Suppressor macrophage (primary cell): ENCODE measurements around the gene PPFIBP2.

Experiments
- DNase-seq, 4 experiments: peaks; one replicate each; pipeline ENCODE4 v3.0.0-alpha.2; 2020 to 2022
- total RNA-seq, 17 experiments: gene quantifications; one replicate each; lab custom pipeline; 2026; ENCODE audit warnings: mixed read lengths in 6 of 17, inconsistent platforms in 3 of 17; lab: John Stamatoyannopoulos, UW

The PPFIBP2 gene
- 23.6 to 60.8 (median 35.6) reads per million in 17 experiments for total RNA-seq

DNA sequence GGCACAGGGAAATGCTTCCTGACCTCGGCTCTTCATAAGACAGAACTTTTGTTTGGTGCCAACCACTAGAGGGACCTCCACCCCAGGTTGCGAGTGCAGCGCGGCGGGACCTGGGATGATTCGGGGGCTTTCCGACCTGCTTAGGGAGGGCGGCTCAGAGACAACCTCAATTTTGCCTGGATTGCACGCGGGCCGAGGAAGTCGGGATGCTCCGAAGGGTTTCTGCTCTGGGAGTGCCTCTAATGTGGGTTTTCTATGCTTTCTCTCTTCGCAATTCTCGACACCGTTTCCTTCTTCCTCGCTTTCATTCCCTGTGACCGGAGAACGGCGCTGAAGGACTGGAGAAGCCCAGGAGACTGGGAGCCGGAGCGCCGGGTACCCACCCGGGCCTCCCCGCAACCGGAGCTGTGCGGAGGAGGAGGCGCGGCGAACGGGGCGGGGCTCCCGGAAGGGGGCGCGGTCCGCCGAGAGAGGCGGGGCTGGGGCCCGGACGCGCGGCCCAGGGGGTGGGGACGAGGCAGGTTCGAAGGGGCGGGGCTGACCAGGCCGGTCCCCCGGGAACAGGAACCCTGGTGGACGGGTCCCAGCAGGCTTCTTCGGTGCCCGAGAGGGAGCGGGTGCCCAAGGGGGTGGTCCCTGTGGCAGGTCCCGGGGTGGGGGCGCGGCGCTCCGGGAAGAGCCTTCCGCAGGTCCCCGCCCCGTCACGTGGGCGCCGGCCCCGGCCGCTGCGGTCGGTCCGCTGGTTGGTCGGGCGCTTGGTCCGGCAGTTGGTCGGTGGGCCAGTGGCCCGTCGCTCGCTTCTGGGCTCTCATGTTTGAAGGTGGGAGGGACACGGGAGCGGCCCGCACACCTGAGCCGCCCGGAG lies at the start of gene PPFIBP2:
PPFIBP2 (plus strand) TSS at position 766 of the 865 bp plus-strand sequence. CDS start 35,477 bp downstream, outside the sequence.
- peak; percentile 85 to 96 (median 91) for DNase-seq

DNA sequence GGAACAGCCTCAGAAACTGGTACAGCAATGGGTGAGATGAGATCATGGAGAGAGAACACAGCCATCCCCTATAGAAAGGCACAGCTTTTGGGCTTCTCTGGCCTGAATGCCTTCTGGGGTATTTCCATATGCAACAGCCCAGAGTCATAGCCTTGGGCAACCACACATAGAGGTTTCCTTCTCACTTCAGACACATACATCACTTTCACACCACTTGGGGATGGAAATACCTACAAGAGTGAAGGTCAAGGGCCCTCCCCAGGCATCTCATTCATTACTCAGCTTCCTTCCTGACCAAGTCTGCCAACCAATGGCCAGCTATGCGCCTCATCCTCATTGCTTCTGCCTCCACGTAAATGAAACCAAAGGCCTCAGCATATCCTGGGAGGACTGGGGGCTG lies 46.1 kb upstream of the PPFIBP2 start:
- no peak for DNase-seq

DNA sequence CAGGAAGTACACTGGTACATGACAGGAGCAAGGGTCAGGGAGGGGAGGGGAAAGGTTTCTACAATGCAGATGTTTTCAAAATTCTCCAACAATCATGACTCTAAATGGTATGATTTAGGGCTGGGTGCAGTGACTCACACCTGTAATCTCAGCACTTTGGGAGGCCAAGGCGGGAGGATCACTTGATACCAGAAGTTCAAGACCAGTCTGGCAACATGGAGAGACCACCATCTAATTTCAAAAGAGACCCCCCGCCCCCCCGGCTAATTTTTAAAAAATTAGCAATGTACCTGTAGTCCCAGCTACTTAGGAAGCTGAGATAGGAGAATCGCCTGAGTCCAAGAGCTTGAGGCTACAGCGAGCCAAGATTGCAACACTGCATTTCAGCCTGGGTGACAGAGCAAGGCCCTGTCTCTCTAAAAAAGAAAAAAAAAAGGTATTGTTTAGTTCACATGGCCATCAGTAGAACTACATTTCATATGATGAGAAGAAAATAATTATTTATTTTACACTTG lies 44.4 kb upstream of the PPFIBP2 start:
- DNase-seq = no peak

DNA sequence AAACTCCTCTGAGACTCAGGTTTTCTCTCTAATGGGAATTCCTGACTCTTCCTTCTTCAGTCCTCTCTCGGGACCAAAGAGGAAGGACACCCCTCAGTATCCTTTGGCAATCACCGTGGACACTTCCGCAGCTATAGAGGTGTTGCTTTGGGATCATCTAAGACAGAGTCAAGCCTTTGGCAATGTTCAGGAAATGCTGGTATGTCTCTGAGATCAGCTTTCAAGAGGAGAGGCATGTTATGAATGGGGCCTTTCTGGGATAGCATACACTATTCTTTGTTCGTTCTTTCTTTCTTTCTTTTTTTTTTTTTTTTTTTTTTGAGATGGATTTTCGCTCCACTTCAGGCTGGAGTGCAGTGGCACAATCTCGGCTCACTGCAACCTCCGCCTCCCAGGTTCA lies 42.7 kb upstream of the PPFIBP2 start:
- no peak for DNase-seq

DNA sequence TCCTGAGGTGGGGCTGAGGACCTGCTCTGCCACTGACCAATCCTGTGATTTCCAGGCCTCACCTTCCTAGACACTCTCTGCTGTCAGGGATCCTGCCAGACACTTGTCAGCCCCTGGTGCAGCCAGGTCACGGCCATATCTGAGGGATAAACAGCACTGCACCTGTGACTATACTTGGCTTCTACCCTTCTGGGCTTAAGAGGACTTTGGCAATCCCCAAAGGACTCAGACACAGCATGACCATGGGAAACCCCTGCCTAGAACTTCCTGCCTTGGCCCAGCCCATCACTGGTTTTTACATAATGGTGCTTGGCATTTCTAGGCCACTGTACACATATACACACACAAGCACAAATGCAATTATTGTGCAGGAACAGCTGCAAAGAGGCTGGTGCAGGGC lies 40.1 kb upstream of the PPFIBP2 start:
- DNase-seq = no peak

DNA sequence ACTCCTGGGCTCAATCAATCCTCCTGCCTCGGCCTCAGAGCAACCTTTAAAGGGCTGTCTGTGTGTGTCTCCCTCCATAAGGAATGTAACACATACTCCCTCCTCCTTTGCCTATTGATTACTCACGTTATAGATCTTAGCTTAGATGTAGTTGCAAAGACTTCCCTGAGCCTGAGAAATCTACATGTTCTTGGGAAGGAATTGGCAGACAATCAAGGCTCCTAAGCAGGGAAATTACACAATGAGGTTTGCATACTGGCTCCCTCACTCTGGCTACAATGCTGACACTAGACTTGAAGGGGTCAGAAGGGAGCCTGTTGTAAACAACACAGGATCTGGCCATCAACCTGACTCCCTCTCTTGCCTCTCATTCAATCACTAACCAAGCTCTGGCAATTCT lies 33.7 kb upstream of the PPFIBP2 start:
- no peak for DNase-seq

DNA sequence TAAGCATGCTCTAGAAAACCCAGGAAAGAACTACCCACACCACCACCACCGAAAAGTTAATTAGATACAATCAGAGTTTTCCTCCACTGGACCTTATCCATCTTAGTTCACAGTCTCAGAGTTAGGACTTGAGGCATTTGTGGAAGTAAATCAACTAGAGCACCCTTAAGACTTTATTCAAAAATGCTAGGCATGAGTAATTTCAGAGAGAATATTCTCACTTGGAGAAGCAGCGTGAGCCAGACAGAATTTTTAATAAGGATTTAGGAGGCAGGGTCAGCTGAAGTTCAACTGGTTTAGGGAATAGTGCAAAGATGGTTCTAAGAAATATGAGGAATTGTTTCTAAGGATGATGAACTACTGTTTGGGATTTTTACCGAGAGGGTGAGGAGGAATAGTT lies 29.7 kb upstream of the PPFIBP2 start:
- no peak for DNase-seq

DNA sequence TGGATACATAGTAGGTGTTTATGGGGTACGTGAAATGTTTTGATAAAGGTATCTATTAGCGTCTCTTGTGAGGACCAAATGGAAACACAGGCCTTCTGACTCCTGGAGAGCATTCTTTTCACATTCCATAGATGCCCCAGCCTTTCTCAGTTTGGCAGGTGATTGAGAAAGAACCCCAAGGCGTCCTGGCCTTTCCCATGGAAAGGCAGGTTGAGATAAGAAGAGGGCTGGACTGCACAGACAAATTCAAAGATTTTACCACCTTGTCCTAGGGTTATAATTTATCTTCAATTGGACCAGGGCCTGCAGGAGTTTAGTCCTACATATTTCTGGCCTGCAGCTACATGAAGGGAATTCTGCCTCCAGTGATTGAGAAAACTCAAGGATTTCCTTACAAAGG lies 29.2 kb upstream of the PPFIBP2 start:
- DNase-seq = no peak

DNA sequence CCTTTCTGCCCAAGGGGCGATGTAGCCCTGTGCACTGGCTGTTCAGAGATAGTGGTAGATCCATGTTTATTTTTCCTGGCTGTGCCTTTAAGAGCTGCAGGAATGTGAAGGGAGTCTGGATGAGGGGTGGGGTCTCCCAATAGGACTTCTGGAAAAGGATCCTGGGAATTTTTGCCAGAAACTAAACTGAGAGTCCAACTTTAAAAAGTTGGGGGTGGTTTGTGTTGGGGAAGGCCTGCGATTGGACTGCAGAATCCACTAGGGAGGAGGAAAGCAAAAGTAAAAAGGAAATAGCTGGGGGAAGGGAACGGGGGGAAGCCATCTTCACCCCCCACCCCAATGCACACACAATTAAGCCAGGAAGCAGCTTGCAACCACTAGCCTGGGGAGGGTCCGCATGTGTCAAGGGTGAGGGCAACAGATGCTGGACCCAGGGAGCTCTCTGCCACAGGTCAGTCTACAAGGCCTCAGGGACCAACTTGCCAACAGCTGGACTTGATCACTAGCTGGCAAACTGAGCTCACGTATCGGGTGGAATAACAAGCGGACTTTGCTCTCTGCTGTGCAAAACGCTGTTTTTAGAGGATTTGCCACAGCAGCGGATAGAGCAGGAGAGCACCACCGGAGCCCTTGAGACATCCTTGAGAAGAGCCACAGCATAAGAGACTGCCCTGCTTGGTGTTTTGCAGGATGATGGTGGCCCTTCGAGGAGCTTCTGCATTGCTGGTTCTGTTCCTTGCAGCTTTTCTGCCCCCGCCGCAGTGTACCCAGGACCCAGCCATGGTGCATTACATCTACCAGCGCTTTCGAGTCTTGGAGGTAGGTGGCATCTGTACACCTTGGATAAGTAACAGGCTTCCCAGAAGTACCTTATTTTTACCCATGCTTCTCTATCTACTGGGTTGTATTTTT lies 28.4 kb upstream of the PPFIBP2 start, which contains the start of gene OLFML1:
OLFML1 (plus strand) TSS at position 321 of the 912 bp plus-strand sequence; CDS start at position 691, 370 bp downstream.
- no peak for DNase-seq

DNA sequence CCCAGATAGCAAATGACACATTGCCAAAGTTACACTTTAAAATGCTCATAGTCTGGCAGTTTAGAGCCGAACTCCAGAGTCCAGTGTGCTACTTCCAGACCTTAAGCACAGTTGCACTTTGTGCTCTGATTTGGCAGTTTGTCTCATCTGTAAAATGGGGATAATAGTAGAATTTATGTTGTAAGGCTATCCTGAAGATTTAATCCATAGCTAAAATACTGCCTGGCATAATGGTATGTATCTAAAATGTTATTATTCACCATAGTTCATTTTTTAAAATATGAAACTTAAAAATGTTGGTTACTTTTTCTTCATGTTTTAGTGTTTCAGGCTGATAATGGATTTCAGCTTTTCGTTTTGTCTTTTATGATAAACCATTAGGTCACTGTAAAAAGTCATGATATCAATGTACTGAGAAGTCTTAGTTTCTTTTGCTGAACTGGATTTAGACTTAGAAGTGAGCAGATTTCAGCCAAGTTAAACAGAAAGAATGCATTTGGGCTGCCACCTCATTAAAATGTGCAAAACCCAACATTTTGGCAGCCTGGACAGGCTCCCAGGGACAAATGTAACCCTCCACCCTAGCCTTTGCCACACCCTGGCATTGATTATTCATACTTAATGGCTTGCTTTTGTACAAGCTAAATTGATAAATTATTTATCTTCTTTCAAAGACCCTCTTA lies 27.6 kb upstream of the PPFIBP2 start:
- DNase-seq = no peak

DNA sequence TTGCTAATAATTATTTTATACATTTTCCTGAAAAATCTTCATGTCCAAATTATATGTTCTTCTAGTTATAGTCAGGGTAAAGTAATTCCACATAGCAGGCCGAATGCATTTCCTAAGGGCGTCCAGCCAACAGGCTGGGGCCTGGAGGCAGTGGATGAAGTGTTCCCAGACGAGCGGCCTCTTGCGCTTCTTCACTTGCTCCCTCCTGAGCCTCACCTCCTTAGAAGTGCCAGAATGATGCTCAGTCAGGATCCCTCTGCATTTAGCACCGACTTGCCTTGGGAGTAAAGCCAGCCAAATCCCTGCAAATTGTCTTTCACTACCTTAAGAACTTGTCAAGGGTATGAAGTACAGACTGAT lies 27.0 kb upstream of the PPFIBP2 start:
- DNase-seq = no peak

DNA sequence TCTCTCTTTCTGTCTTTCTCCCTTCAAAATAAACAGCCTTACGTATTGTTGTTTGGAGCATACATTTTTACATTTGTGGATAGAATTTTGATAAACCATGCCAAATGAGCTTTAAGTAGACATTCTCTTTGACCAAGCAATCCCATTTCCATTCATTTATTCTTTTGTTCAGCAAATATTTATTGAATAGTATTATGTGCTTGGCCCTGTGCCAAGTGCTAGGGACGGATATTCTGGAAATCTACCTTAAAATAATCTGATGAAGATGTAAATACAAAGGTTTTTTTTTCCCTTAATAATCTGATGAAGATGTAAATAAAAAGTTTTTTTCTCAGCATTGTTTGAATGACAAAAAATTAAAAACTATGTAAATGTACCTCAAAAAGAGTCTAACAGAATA lies 26.4 kb upstream of the PPFIBP2 start:
- DNase-seq = no peak

DNA sequence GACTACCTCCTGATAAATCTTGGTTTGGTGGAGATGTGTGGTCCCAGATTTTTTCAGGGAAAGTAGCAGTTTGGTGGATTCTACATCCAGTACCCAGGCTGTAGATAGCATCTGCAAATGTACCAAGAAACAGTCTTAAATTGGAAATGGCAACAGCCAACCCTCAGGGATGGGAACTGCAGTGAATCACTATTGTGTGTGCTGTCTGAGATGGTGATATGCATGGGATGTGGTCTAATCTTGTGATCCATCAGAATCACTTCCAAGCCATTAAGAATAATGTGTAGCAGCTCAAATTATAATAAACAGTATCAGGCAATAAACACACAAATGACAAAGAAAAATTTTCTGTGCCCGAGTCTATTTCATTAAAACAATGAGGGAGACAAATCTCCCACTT lies 25.1 kb upstream of the PPFIBP2 start:
- DNase-seq = no peak

DNA sequence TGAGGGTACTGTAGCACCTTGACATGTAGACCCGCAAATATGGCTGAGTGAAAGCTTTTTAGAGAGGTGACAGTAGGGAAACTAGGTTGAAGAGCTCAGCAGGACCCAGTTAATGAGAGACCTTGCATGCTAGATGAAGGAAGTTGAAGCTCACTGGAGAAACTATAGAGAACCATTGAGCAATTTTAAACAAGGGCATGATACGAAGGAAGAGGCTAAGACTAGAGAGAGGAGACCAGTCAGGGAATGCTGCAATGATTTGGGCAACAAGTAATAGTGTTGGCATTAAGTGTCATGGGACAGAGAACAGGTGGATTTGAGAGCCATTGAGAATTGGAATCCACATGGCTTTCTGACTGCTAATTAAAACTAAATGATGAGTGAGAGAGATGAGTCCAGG lies 24.4 kb upstream of the PPFIBP2 start:
- peak; percentile 33 to 74 (median 55) for DNase-seq

DNA sequence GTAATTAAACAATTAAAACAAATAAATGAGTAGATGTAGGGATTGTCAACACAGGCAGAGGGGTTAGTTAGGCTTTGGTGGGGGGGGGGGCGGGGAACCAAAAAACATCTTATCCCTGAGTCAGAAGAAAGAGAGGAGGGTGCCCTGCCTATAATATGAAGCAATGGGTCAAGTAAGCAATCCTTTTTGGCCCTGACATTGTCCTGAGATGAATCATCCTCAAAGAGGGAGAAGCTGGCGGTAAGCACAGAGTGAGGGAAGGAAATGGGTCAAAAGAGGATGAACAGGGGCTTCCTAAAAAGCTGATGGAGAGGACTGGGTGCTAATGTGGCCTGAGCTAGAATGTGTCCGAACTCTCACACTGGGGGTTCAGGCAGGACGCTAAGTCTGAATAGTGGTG lies 23.7 kb upstream of the PPFIBP2 start:
- DNase-seq = peak; percentile 36 to 65 (median 48)

DNA sequence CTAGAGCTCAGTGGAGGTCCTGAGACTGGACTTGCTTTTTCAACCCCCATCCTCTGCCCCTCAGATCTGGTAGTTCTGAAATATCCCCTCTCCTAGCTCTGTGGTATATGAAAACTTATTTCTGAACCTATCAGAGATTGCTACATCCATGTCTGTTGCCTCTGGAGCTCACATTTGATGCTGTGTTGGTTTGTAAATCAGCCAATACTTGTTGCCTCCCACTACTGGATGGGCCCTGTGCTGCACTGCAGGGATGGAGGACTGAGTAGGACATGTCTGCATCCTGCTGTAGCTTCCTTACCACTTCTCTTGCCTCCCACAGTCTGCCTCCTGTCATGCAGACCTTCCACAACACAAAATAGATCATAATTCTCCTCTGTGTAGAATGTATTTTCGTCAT lies 23.3 kb upstream of the PPFIBP2 start:
- no peak for DNase-seq

DNA sequence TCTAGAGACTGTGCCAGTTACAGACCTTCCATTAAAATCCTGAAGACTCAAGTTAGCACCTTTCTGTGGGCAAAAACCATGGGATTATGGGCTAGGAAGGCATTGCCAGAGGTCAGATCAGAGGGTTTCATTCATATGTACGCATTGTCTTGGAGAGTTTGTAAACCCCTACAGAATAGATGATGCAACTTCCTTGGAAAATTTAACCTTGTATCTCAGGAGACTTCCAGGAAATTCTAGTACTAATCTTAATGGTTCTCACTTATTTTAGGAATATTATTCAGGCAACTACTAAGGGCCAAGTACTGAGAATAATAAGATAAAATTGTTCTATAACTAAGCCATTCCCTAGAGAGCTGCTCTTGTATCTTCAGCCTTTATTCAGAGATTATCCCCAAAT lies 21.5 kb upstream of the PPFIBP2 start:
- no peak for DNase-seq

DNA sequence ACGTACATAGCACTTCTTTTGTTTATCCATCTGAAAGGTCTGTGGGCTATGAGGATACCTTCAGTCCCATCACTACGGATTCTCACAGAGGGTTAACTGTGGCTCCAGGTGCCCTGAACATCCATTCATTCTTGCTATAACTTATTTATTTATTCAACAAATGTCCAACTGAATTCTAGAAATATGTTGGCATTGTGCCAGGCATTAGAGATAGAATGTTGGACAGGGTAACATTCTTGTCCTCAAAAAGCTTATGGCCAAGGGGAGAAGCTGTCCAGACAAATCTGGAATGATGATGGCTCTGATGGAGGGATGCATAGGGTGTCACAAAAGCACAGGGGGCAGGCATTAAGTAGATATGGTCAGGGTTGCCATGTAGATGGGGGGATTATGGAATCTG lies 20.1 kb upstream of the PPFIBP2 start:
- DNase-seq = no peak

DNA sequence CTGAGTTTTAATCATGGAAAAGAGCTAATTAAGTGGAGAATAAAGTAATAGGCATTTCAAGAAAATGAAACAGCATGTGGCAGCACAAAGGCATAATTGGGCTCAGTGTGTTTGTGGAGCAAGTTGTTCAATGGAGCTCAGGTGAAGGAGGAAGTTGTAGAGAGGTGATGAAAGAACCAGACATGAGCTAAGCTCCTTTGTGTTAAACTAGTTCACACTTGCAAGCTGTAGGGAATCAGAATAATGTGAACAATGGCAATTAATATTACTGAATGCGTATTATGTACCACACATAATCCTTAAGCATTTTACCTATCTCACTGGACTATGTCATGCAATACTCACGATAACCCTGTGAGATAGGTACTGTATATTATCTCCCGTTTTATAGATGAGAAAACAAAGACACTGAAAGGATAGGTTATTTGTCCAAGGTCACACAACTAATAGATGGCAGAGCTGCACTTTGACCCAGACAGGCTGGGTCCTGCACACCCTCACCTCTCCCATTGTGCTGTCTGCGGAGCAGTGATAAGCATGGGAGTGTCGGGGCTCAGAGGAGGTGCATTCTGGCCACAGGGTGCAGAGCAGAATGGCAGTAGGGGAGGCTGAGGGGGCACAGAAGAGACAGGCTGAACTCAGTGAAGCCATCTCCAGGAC lies 19.6 kb upstream of the PPFIBP2 start:
- DNase-seq = no peak

DNA sequence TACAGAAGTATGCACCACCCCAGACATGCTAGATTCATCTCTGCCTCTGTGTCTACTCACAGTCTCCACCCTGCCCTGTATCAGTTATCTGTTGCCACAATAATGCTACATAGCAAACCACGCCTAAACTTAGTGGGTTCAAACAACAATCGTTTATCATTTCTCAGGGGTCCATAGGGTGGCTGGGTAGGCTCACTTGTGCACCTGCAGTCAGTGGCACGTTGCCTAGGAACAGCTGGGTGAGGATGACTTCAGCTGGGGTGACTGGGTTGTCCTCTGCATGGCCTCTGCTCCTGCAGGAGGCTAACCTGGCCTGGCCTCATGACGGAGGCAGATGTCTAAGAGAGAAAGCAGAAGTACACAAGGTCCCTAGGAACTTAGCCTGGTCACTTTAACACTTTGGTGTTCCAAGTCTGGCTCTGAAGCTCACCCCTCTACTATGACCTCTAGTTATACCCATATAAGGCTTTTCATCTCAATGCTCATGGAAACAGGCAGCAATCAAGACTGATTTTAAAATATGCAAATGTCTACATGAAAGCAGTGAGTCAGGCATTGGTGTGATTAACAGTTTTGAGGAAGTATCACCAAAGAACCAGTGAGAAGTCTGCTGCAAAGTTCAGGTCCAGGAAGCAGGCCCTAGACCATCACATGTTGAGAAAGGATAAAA lies 17.8 kb upstream of the PPFIBP2 start:
- peak; percentile 61 to 85 (median 75) for DNase-seq

DNA sequence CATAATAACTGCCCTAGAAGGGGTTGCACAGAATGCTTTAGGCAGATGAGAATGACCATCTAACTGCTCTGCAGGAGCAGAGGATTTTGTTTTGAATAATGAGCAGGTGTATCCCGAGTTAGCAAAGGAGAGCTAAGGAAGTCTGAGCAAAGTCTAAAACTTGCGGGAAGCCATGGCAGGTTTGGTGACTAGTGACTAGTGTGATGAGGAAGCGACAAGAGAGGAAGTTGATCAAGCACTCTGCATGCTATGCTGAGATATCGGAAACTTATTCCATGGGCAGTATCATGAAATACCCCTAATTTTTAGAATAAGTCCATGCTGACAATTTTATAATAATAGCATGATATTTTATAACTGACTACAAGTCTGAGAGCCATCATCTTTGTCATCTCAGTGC lies 15.6 kb upstream of the PPFIBP2 start:
- DNase-seq = peak; percentile 43 to 72 (median 67)
